Osteoblast (primary cell): Measurements from ENCODE around the gene MRGPRG. TPM values are rescaled to one million over a fixed set of nuclear protein-coding genes. Genes with fewer than 3 reads are reported as not detected.
A peak's percentile ranks its signal among the peaks of the same experiment; 100 is the strongest.

Source experiments
- DNase-seq: peaks from one replicate; pipeline ENCODE4 v3.0.0; 2011; ENCODE audit warnings: low spot score, mixed read lengths; ENCODE audit not compliant: insufficient read length; ENCODE audit errors: missing footprints
- H2AFZ ChIP-seq: 2 replicates; pipeline ENCODE4 v1.6.0; 2011; ENCODE audit warnings: mild to moderate bottlenecking, low read length
- H3K27ac ChIP-seq: 2 replicates; pipeline ENCODE4 v1.5.1; 2011; ENCODE audit warnings: mild to moderate bottlenecking, low read depth, low read length, moderate library complexity
- H3K27me3 ChIP-seq: 2 replicates; pipeline ENCODE4 v1.6.0; 2012; ENCODE audit warnings: mild to moderate bottlenecking, control low read depth, inconsistent platforms, low read length, moderate library complexity; ENCODE audit not compliant: insufficient read depth
- H3K36me3 ChIP-seq: 2 replicates; pipeline ENCODE4 v1.5.1; 2011; ENCODE audit warnings: mild to moderate bottlenecking, low read length, control low read depth, moderate library complexity; ENCODE audit not compliant: insufficient read depth
- H3K4me1 ChIP-seq: 2 replicates; pipeline ENCODE4 v1.5.1; 2011; ENCODE audit warnings: mild to moderate bottlenecking, low read length, control low read depth, moderate library complexity; ENCODE audit not compliant: insufficient read depth
- H3K4me2 ChIP-seq: 2 replicates; pipeline ENCODE4 v1.6.0; 2011; ENCODE audit warnings: mild to moderate bottlenecking, low read length; ENCODE audit not compliant: insufficient read depth
- H3K4me3 ChIP-seq: fragments of 200-600 bp; sonication (generic); 3 replicates; pipeline ENCODE4 v1.5.1; 2012; ENCODE audit warnings: mild to moderate bottlenecking, low read length, inconsistent platforms; ENCODE audit not compliant: insufficient read depth
- H3K79me2 ChIP-seq: 2 replicates; pipeline ENCODE4 v1.6.0; 2012; ENCODE audit warnings: mild to moderate bottlenecking, low read length, control low read depth, inconsistent platforms; ENCODE audit not compliant: insufficient read depth
- H3K9me3 ChIP-seq: 2 replicates; pipeline ENCODE4 v1.5.1; 2011; ENCODE audit warnings: low read depth, low read length, control low read depth
- H4K20me1 ChIP-seq: 2 replicates; pipeline ENCODE4 v1.6.0; 2012; ENCODE audit warnings: mild to moderate bottlenecking, low read length, control low read depth; ENCODE audit not compliant: insufficient read depth
- total RNA-seq: library from RNA; depleted of rRNA; stranded (reverse); fragments of >200 nt; gene quantifications from 2 replicates; pipeline ENCODE4 v1.2.3, GENCODE V29; 2012
- TF ChIP-seq, protein P1 (sequence below): IDR thresholded peaks from 2 replicates; pipeline ENCODE4 v1.5.1; 2011; ENCODE audit warnings: mild to moderate bottlenecking, low read depth, low read length, moderate library complexity; ENCODE audit errors: extremely low read depth

Gene MRGPRG
- total RNA-seq, 1 donor = not detected

DNA sequence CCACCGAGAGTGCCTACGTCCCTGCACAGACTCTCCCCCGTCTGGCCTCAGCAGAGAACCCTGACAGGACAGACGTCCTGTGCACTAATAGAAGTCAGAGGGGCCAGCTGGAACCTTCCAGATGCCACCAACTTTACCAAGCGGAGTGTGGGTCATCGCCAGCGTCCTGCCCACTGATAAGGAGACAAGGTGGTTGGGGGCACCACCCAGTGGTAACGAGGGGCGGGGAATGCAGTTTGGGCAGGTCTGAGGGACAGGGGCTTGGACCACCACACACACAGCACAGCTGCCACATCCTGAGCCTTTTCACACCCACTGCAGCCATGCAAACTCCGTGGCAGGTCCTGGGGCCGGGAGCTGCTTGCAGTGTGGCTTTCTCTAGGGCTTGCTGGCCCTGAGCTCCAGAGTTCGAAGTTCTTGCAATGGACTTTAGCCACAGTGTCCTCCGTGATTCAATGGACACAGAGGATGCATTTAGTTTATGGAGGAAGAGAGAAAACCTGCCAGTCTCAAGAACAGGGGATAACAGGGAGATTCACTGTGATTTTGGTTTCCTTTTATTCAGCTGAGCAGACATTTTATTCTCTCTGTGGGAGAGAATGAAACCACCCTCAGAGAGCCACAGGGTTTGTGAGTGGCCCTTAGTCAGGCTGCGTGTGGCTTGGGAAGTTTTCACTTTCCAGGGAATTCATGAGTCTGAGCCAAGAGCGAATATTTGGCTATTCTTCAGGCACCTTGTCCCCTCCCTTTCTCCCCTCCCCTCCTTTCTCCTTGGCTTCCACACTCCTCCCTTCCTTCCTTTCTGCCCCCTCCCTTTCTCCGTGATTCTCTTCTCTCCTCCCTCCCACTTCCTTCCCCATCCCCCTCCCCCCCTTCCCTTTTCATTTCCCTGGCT is 13.1 kb downstream of the MRGPRG start:
- TF ChIP-seq, protein P1, sequence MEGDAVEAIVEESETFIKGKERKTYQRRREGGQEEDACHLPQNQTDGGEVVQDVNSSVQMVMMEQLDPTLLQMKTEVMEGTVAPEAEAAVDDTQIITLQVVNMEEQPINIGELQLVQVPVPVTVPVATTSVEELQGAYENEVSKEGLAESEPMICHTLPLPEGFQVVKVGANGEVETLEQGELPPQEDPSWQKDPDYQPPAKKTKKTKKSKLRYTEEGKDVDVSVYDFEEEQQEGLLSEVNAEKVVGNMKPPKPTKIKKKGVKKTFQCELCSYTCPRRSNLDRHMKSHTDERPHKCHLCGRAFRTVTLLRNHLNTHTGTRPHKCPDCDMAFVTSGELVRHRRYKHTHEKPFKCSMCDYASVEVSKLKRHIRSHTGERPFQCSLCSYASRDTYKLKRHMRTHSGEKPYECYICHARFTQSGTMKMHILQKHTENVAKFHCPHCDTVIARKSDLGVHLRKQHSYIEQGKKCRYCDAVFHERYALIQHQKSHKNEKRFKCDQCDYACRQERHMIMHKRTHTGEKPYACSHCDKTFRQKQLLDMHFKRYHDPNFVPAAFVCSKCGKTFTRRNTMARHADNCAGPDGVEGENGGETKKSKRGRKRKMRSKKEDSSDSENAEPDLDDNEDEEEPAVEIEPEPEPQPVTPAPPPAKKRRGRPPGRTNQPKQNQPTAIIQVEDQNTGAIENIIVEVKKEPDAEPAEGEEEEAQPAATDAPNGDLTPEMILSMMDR = no peak
- Histone ChIP-seq H4K20me1 (no peaks in the 10 kb centered on the region), H3K36me3 (no peaks in the 10 kb centered on the region), H3K4me3 (peak overlapping the region; percentile 30), H3K27ac (no peak overlapping the region), H3K4me2 (peak overlapping the region; percentile 64), H3K9me3 (no peaks in the 10 kb centered on the region), H2AFZ (peak overlapping the region; percentile 62), H3K79me2 (no peaks in the 10 kb centered on the region), H3K4me1 (no peaks in the 10 kb centered on the region), H3K27me3 (peaks cover 43% of the 10 kb centered on the region)
- peak; percentile 84 for DNase-seq

DNA sequence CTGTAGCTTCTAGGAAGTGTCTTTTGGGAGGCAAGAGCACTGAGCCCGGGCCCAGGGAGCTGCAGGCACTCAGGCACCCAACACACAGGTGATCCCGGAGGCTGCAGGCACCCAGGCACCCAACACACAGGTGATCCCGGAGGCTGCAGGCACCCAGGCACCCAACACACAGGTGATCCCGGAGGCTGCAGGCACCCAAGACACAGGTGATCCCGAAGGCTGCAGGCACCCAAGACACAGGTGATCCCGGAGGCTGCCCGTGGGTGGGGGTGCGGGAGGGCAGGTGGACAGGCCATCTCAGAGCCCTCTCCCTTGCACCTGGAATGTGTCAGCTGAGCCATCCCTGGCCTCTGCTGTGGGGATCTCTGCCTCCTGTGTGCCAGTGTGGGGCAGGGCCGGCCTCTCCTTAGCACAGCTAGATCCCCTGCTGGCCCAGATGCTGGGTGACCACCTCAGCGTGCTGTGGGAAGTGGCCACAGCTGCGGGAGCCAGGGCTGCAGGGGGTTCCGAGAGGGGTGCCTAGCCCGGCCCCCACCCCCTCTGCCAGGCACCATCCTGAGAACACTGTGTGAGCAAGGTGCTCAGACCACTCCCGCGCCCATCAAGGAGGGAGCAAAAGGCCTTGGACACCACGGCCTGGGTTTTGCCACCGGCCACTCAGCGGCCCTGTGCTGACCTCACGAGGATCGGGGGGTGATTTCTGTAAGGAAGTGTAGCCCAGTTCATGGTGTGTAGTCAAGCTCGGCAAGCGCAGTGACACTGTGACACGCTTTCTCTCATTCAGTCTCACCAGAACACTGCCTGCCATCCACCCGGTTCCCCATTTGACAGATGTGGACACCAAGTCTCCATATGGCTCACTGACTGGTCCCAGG is 14.2 kb downstream of the MRGPRG start:
- DNase-seq = peak; percentile 66
- H3K27ac ChIP-seq = no peak overlapping the region
- H3K4me1 ChIP-seq = no peaks in the 10 kb centered on the region
- TF ChIP-seq, protein P1 = no peak
- H2AFZ ChIP-seq = no peak overlapping the region
- peaks cover 39% of the 10 kb centered on the region for H3K27me3 ChIP-seq
- H3K4me3 ChIP-seq = no peak overlapping the region
- no peaks in the 10 kb centered on the region for H3K9me3 ChIP-seq
- H4K20me1 ChIP-seq = no peaks in the 10 kb centered on the region
- H3K4me2 ChIP-seq = no peak overlapping the region
- no peaks in the 10 kb centered on the region for H3K36me3 ChIP-seq
- H3K79me2 ChIP-seq = no peaks in the 10 kb centered on the region

DNA sequence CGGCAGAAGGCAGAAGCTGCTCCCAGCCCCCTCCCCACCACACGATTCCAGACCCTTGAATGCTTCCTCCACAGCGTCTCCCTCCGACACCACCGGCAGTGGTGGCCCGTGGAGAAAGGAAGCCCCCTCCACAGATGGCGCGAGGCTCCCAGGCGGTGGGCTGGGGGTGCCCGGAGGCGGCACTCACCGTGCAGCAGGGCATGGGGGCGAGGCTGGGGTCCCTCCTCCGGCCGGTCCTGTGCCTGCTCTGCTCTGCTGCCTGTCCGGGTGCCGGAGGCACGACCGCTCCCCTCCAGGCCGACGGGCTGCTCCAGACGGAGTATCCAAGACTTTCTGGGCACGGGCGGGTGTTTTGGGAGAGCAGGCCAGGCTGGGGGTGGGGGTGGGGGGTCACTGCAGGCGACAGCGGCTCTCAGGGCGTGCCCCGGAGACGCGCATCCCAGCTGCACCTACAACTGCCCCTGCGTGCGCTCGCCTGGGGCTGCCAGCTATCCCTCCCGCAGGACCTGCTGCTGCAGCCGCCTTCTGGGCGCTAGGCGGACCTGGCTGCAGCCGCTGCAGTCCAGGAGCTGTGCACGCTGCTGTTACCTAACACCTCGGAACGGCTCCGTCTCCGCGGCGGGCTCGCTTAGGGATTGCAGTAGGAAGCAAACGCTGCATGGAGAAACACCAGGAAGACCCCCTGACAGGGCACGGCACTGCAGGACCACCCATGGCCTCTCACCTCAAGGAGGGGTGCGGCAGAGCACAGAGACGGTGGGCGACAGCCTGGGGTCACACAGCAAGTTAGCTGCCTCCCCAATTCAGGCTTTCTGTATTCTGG is 15.2 kb downstream of the MRGPRG start:
- no peak overlapping the region for H3K4me3 ChIP-seq
- no peaks in the 10 kb centered on the region for H3K36me3 ChIP-seq
- no peaks in the 10 kb centered on the region for H3K4me1 ChIP-seq
- H3K9me3 ChIP-seq = no peaks in the 10 kb centered on the region
- no peaks in the 10 kb centered on the region for H4K20me1 ChIP-seq
- H3K27me3 ChIP-seq = peaks cover 39% of the 10 kb centered on the region
- DNase-seq = peak; percentile 84
- TF ChIP-seq, protein P1 = no peak
- no peak overlapping the region for H3K27ac ChIP-seq
- no peaks in the 10 kb centered on the region for H3K79me2 ChIP-seq
- no peak overlapping the region for H2AFZ ChIP-seq
- H3K4me2 ChIP-seq = no peak overlapping the region
